Embryonic facial prominence (tissue), 1 donor: ENCODE measurements around the gene MOB2.
"Not testable (repeated sequence)": the region's sequence is repeated elsewhere in the genome, so short reads cannot be mapped to it uniquely, and the experiment has no call there.

Experiments used
- DNase-seq: peaks from one replicate; pipeline ENCODE4 v3.0.0-alpha.2; 2016; ENCODE audit errors: extremely low spot score

The MOB2 gene

GRCh38 chr11:1442163-1442562 is 44.4 kb downstream of the MOB2 start:
- DNase-seq = no peak

GRCh38 chr11:1440496-1440895 is 46.1 kb downstream of the MOB2 start:
- no peak for DNase-seq

- DNase-seq = no peak
These were observed 46.5 kb downstream of the MOB2 start for GRCh38 chr11:1440066-1440465.

- DNase-seq = no peak
These were observed 47.2 kb downstream of the MOB2 start for GRCh38 chr11:1439341-1439740.

GRCh38 chr11:1438967-1439330 is 47.6 kb downstream of the MOB2 start:
- no peak for DNase-seq

- DNase-seq = no peak
These were observed 48.2 kb downstream of the MOB2 start for GRCh38 chr11:1438261-1438966.

- no peak for DNase-seq
These were observed 49.1 kb downstream of the MOB2 start for GRCh38 chr11:1437500-1437899.

GRCh38 chr11:1436468-1437039 is 50.0 kb downstream of the MOB2 start:
- no peak for DNase-seq

GRCh38 chr11:1435820-1436467 is 50.6 kb downstream of the MOB2 start:
- DNase-seq = no peak

- DNase-seq = not testable (repeated sequence)
These were observed 51.1 kb downstream of the MOB2 start for GRCh38 chr11:1435479-1435819.

GRCh38 chr11:1433977-1434640 is 52.5 kb downstream of the MOB2 start:
- DNase-seq = no peak

- DNase-seq = no peak
These were observed 53.0 kb downstream of the MOB2 start for GRCh38 chr11:1433568-1433967.

GRCh38 chr11:1428762-1429316 is 57.7 kb downstream of the MOB2 start:
- no peak for DNase-seq

GRCh38 chr11:1425439-1425838 is 61.1 kb downstream of the MOB2 start:
- DNase-seq = no peak

GRCh38 chr11:1425006-1425405 is 61.6 kb downstream of the MOB2 start:
- DNase-seq = no peak

GRCh38 chr11:1423406-1423805 is 63.2 kb downstream of the MOB2 start:
- DNase-seq = not testable (repeated sequence)

GRCh38 chr11:1422981-1423380 is 63.6 kb downstream of the MOB2 start:
- no peak for DNase-seq

- no peak for DNase-seq
These were observed 64.1 kb downstream of the MOB2 start for GRCh38 chr11:1422481-1422880.

- DNase-seq = no peak
These were observed 65.3 kb downstream of the MOB2 start for GRCh38 chr11:1421291-1421690.

- DNase-seq = no peak
These were observed 66.8 kb downstream of the MOB2 start for GRCh38 chr11:1419811-1420210.
